H1 (cell line): ENCODE data around the gene CACNA1C. TPM values are rescaled to one million over a fixed set of nuclear protein-coding genes. Genes with fewer than 3 reads are reported as not detected.

Experiments
- CTCF ChIA-PET: fragments of 300-600 bp; sonication (Branson Sonifier 250); formaldehyde crosslinking; loops from one replicate; lab custom pipeline; 2021; ENCODE audit not compliant: partially characterized antibody; lab: Charles Lee
- POLR2A ChIA-PET: fragments of 300-600 bp; sonication (Branson Sonifier 250); formaldehyde crosslinking; loops from one replicate; lab custom pipeline; 2021; ENCODE audit warnings: inconsistent platforms; ENCODE audit not compliant: partially characterized antibody; lab: Charles Lee
- DNase-seq, 2 experiments: peaks; one replicate each; pipeline versions ENCODE4 v3.0.0 to v3.0.0-alpha.2; 2010 to 2022; ENCODE audit warnings: low spot score in 2 of 2, low read depth in 1 of 2, mixed read lengths in 1 of 2
- FAIRE-seq: peaks from 2 replicates; lab custom pipeline; 2011; peaks lifted over from hg19 to GRCh38; lab: Jason Lieb, UNC
- H2AFZ ChIP-seq: 2 replicates; pipeline ENCODE4 v1.8.1; 2012; ENCODE audit warnings: low read length, inconsistent platforms
- H2AK5ac ChIP-seq: 2 replicates; pipeline ENCODE4 v1.6.1; 2013; ENCODE audit warnings: low read depth, low read length
- H2BK120ac ChIP-seq: replicated peaks from 2 replicates; pipeline ENCODE3; 2013; ENCODE audit warnings: low read depth, low read length, inconsistent platforms
- H2BK12ac ChIP-seq: 2 replicates; pipeline ENCODE4 v1.6.1; 2013; ENCODE audit warnings: low read depth, low read length
- H2BK15ac ChIP-seq: 2 replicates; pipeline ENCODE4 v1.6.1; 2013; ENCODE audit warnings: low read length
- H2BK20ac ChIP-seq: 2 replicates; pipeline ENCODE4 v1.6.1; 2013; ENCODE audit warnings: low read length
- H2BK5ac ChIP-seq: 2 replicates; pipeline ENCODE4 v1.6.1; 2013; ENCODE audit warnings: low read depth, low read length
- H3K14ac ChIP-seq: 2 replicates; pipeline ENCODE4 v1.6.1; 2013; ENCODE audit warnings: inconsistent platforms; ENCODE audit not compliant: insufficient read length
- H3K18ac ChIP-seq: 2 replicates; pipeline ENCODE4 v1.6.1; 2013; ENCODE audit warnings: low read length; ENCODE audit errors: extremely low read depth
- H3K23ac ChIP-seq: 2 replicates; pipeline ENCODE4 v1.6.1; 2013; ENCODE audit warnings: inconsistent platforms; ENCODE audit not compliant: insufficient read length
- H3K23me2 ChIP-seq: 2 replicates; pipeline ENCODE4 v1.6.1; 2013; ENCODE audit warnings: low read depth, low read length
- H3K27ac ChIP-seq: 2 replicates; pipeline ENCODE4 v1.6.1; 2011; ENCODE audit warnings: low read depth, low read length, inconsistent platforms
- H3K27me3 ChIP-seq, 4 experiments: replicated peaks in 1 of 4; 1 replicate in 1 of 4; 2 replicates in 3 of 4; pipeline versions ENCODE4 v1.6.1 to v1.8.1; 2011 to 2013; ENCODE audit warnings: low read length in 3 of 4, mild to moderate bottlenecking in 3 of 4, inconsistent platforms in 2 of 4, mixed read lengths in 2 of 4, moderate library complexity in 1 of 4; ENCODE audit not compliant: control insufficient read depth in 3 of 4, insufficient read depth in 3 of 4; ENCODE audit errors: extremely low read depth in 1 of 4
- H3K36me3 ChIP-seq, 4 experiments: 2 replicates each; pipeline versions ENCODE4 v1.6.1 to v1.8.1; 2011 to 2013; ENCODE audit warnings: mild to moderate bottlenecking in 4 of 4, low read length in 3 of 4, moderate library complexity in 2 of 4, control low read depth in 1 of 4, inconsistent platforms in 1 of 4; ENCODE audit not compliant: insufficient read depth in 4 of 4, control insufficient read depth in 2 of 4
- H3K4ac ChIP-seq: replicated peaks from 2 replicates; pipeline ENCODE3; 2013; ENCODE audit warnings: low read length, low read depth, mixed read lengths, inconsistent platforms; ENCODE audit not compliant: insufficient read length
- H3K4me1 ChIP-seq, 4 experiments: replicated peaks in 1 of 4; 1 replicate in 1 of 4; 2 replicates in 3 of 4; pipeline versions ENCODE4 v1.6.1 to v1.8.1; 2011 to 2013; ENCODE audit warnings: low read length in 3 of 4, inconsistent platforms in 2 of 4, mixed read lengths in 1 of 4; ENCODE audit not compliant: insufficient read depth in 4 of 4, control insufficient read depth in 3 of 4
- H3K4me2 ChIP-seq, 2 experiments: 2 replicates each; pipeline versions ENCODE4 v1.6.1 to v1.8.1; 2011 to 2013; ENCODE audit warnings: low read depth in 2 of 2, low read length in 2 of 2, control low read depth in 1 of 2, inconsistent platforms in 1 of 2, mild to moderate bottlenecking in 1 of 2; ENCODE audit not compliant: insufficient read depth in 1 of 2
- H3K4me3 ChIP-seq, 4 experiments: fragments of 200-600, 300-600 bp in 1 of 4; sonication (generic), shearing (Covaris generic), sonication (Bioruptor Twin) in 1 of 4; 2 replicates each; pipeline versions ENCODE4 v1.5.1 to v1.8.1; 2011 to 2016; ENCODE audit warnings: low read length in 4 of 4, low read depth in 3 of 4, control low read depth in 2 of 4, inconsistent platforms in 2 of 4, mild to moderate bottlenecking in 2 of 4, mixed read lengths in 1 of 4, moderate library complexity in 1 of 4; ENCODE audit not compliant: insufficient read depth in 2 of 4; ENCODE audit errors: extremely low read depth in 1 of 4
- H3K56ac ChIP-seq: replicated peaks from 2 replicates; pipeline ENCODE3; 2013; ENCODE audit warnings: low read depth, mild to moderate bottlenecking, mixed read lengths, low read length, inconsistent platforms; ENCODE audit not compliant: insufficient read length
- H3K79me1 ChIP-seq: 2 replicates; pipeline ENCODE4 v1.6.1; 2013; ENCODE audit warnings: low read depth, low read length, control low read depth
- H3K79me2 ChIP-seq, 2 experiments: 2 replicates each; pipeline versions ENCODE4 v1.6.1 to v1.8.1; 2012 to 2013; ENCODE audit warnings: low read length in 2 of 2, mild to moderate bottlenecking in 2 of 2, inconsistent platforms in 1 of 2; ENCODE audit not compliant: insufficient read depth in 2 of 2, control insufficient read depth in 1 of 2
- H3K9ac ChIP-seq, 4 experiments: replicated peaks in 1 of 4; 1 replicate in 1 of 4; 2 replicates in 3 of 4; pipeline versions ENCODE4 v1.6.1 to v1.8.1; 2011 to 2013; ENCODE audit warnings: low read depth in 3 of 4, low read length in 3 of 4, control low read depth in 2 of 4, mild to moderate bottlenecking in 2 of 4, moderate library complexity in 2 of 4, inconsistent platforms in 1 of 4; ENCODE audit errors: extremely low read depth in 1 of 4
- H3K9me3 ChIP-seq, 2 experiments: 2 replicates each; pipeline versions ENCODE4 v1.6.1 to v1.8.1; 2012 to 2013; ENCODE audit warnings: mild to moderate bottlenecking in 2 of 2, moderate library complexity in 2 of 2, control low read depth in 1 of 2, inconsistent platforms in 1 of 2, low read depth in 1 of 2, low read length in 1 of 2, mixed read lengths in 1 of 2; ENCODE audit not compliant: insufficient read depth in 2 of 2
- H4K20me1 ChIP-seq, 2 experiments: replicated peaks in 1 of 2; 2 replicates each; pipeline versions ENCODE3 to v1.8.1; 2011 to 2013; ENCODE audit warnings: inconsistent platforms in 2 of 2, low read length in 2 of 2, mild to moderate bottlenecking in 1 of 2; ENCODE audit not compliant: insufficient read depth in 2 of 2, control insufficient read depth in 1 of 2
- H4K5ac ChIP-seq: 2 replicates; pipeline ENCODE4 v1.6.1; 2013; ENCODE audit warnings: low read length, low read depth, mixed read lengths, inconsistent platforms; ENCODE audit not compliant: insufficient read length
- H4K8ac ChIP-seq: 2 replicates; pipeline ENCODE4 v1.8.0; 2013; ENCODE audit warnings: mild to moderate bottlenecking, moderate library complexity, low read length, inconsistent platforms; ENCODE audit not compliant: insufficient read depth; ENCODE audit errors: extremely low read depth
- H4K91ac ChIP-seq: replicated peaks from 2 replicates; pipeline ENCODE3; 2013; ENCODE audit warnings: low read length, mixed read lengths, inconsistent platforms; ENCODE audit not compliant: insufficient read length
- CBX5 ChIP-seq: fragments of 300-800, 300-1000 bp; sonication (generic); IDR thresholded peaks from 2 replicates; pipeline ENCODE4 v1.7.1; 2016; ENCODE audit warnings: antibody characterized with exemption, low read length, low read depth
- CBX8 ChIP-seq: fragments of 300-800, 300-1000 bp; sonication (generic); IDR thresholded peaks from 2 replicates; pipeline ENCODE4 v1.7.1; 2016; ENCODE audit warnings: low read depth, low read length, borderline replicate concordance
- CTBP2 ChIP-seq: IDR thresholded peaks from 2 replicates; pipeline ENCODE4 v1.7.0; 2011; ENCODE audit warnings: borderline replicate concordance, mild to moderate bottlenecking, moderate library complexity, mixed read lengths, low read length; ENCODE audit not compliant: insufficient read depth, insufficient read length
- FOSL1 ChIP-seq: IDR thresholded peaks from 2 replicates; pipeline ENCODE4 v1.6.1; 2011; ENCODE audit warnings: mild to moderate bottlenecking, low read depth, low read length, moderate library complexity; ENCODE audit not compliant: insufficient read depth
- JUND ChIP-seq: IDR thresholded peaks from 2 replicates; pipeline ENCODE4 v1.6.1; 2011; ENCODE audit warnings: mild to moderate bottlenecking, improper control_type of control experiment, low read length
- KDM1A ChIP-seq: fragments of 200-600, 300-600 bp; sonication (generic); IDR thresholded peaks from 2 replicates; pipeline ENCODE4 v1.7.1; 2016; ENCODE audit warnings: mild to moderate bottlenecking, low read length, borderline replicate concordance
- NANOG ChIP-seq: IDR thresholded peaks from 2 replicates; pipeline ENCODE4 v1.6.1; 2011; ENCODE audit warnings: low read length, low read depth, mild to moderate bottlenecking, inconsistent platforms; ENCODE audit not compliant: insufficient read depth, poor library complexity, severe bottlenecking
- RBBP5 ChIP-seq: IDR thresholded peaks from 2 replicates; pipeline ENCODE4 v1.7.1; 2012; ENCODE audit warnings: low read depth, mild to moderate bottlenecking, inconsistent platforms, low read length, moderate library complexity, borderline replicate concordance
- SIN3A ChIP-seq, 2 experiments: IDR thresholded peaks in 1 of 2; conservative IDR thresholded peaks in 1 of 2; 2 replicates each; pipeline ENCODE4 v1.6.1; 2011 to 2012; ENCODE audit warnings: low read length in 2 of 2, improper control_type of control experiment in 1 of 2, low read depth in 1 of 2, mild to moderate bottlenecking in 1 of 2
- SIX5 ChIP-seq: IDR thresholded peaks from 2 replicates; pipeline ENCODE4 v1.6.1; 2011; ENCODE audit warnings: mild to moderate bottlenecking, low read depth, low read length
- SP1 ChIP-seq: IDR thresholded peaks from 2 replicates; pipeline ENCODE4 v1.6.1; 2011; ENCODE audit warnings: low read depth, low read length
- SUZ12 ChIP-seq: fragments of 200-600 bp; sonication (generic); IDR thresholded peaks from 2 replicates; pipeline ENCODE4 v1.6.1; 2012; ENCODE audit warnings: mild to moderate bottlenecking, inconsistent platforms, low read length, moderate library complexity, mixed read lengths
- WGBS, 2 experiments: shearing (Covaris generic) in 1 of 2; methylation state at CpG; one replicate each; pipeline versions ENCODE4 v1.1.6 to v1.1.7; 2013 to 2015; ENCODE audit warnings: low lambda C conversion rate in 2 of 2, mixed read lengths in 2 of 2, inconsistent platforms in 1 of 2, low coverage in 1 of 2, missing lambda C conversion rate in 1 of 2; ENCODE audit not compliant: insufficient replicate concordance in 2 of 2, insufficient coverage in 1 of 2, insufficient read length in 1 of 2; ENCODE audit errors: extremely low coverage in 1 of 2, missing lambda C conversion rate in 1 of 2; 5-methylcytosine and 5-hydroxymethylcytosine counted together
- polyA plus RNA-seq, 7 experiments: library from polyadenylated mRNA; depleted of rRNA in 3 of 7; stranded (reverse) in 5 of 7; unstranded in 2 of 7; fragments of >200 nt in 5 of 7; fragments of 200-250 nt in 2 of 7; gene quantifications; 1 replicate in 5 of 7; 2 replicates in 1 of 7; 4 replicates in 1 of 7; pipeline versions ENCODE4 v1.2.1 to v1.2.3, GENCODE V29; 2011 to 2013; ENCODE audit warnings: missing spikeins in 2 of 7, mixed read lengths in 2 of 7
- total RNA-seq: library from RNA; stranded (reverse); fragmentation: NEBNext Ultra II Directional; extraction: Animal tissue kit (Norgen Biotek cat#: 25700); gene quantifications from 2 replicates; pipeline ENCODE4 v1.2.1, GENCODE V29; 2021
- TF ChIP-seq, protein P1 (sequence below): IDR thresholded peaks from 2 replicates; pipeline ENCODE4 v1.6.1; 2012; ENCODE audit warnings: inconsistent platforms

The CACNA1C gene
- total and polyA plus RNA-seq, 2 of the 8 experiments (the other 6 are each of a cell fraction or from before 2014, with no cell fraction given) = 1.3 TPM

DNA sequence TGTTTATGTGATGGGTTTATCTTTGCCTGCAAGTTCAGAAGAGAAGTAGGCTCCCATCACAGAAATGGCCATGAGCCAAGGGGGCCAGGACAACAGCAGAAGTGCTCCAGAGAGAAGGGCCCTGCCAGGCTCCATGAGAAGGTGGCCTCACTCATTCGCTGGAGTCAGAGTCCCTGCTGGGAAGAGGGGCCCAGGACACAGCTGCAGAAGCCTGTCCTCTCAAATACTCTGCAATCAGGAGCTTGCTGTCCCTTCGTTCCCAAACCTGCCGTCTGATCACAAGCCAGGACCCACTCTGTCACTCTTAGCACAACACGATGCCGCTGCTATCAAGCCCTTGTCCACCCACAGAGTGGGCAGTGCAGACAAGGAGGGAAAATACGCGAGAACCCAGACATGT lies 435.8 kb downstream of the CACNA1C start:
- no peaks in the 10 kb centered on the region; a peak in 1 of 7 replicates for H3K27me3 ChIP-seq
- H4K20me1 ChIP-seq = no peaks in the 10 kb centered on the region
- H3K23ac ChIP-seq = no peak overlapping the region
- no peak overlapping the region for H3K4ac ChIP-seq
- no peak overlapping the region for H2AK5ac ChIP-seq
- H2BK20ac ChIP-seq = no peak overlapping the region
- no peaks in the 10 kb centered on the region for H3K23me2 ChIP-seq
- H3K4me2 ChIP-seq = no peak overlapping the region
- H2BK12ac ChIP-seq = no peak overlapping the region
- H3K14ac ChIP-seq = no peak overlapping the region
- no peak overlapping the region for H3K27ac ChIP-seq
- no peaks in the 10 kb centered on the region for H3K79me2 ChIP-seq
- POLR2A ChIA-PET = no interaction called here
- H3K9ac ChIP-seq = no peak overlapping the region
- H3K18ac ChIP-seq = no peak overlapping the region
- no peak overlapping the region for H2BK15ac ChIP-seq
- H3K56ac ChIP-seq = no peak overlapping the region
- no peak for DNase-seq
- H3K79me1 ChIP-seq = no peaks in the 10 kb centered on the region
- no peaks in the 10 kb centered on the region for H3K36me3 ChIP-seq
- H2BK120ac ChIP-seq = no peak overlapping the region
- CTCF ChIA-PET = no interaction called here
- H3K4me3 ChIP-seq = no peak overlapping the region
- H4K5ac ChIP-seq = no peak overlapping the region
- FAIRE-seq = no peak
- no peak overlapping the region for H2AFZ ChIP-seq
- no peak overlapping the region for H2BK5ac ChIP-seq
- no peaks in the 10 kb centered on the region; a peak in 1 of 7 replicates for H3K4me1 ChIP-seq
- H4K91ac ChIP-seq = no peak overlapping the region
- no peaks in the 10 kb centered on the region for H3K9me3 ChIP-seq
- H4K8ac ChIP-seq = no peak overlapping the region
- 94% methylated on average over 7 of the region's 7 CpGs; no CpG with 5 or more reads in 1 of the 2 experiments for WGBS, 2 experiments
- TF ChIP-seq, protein P1, sequence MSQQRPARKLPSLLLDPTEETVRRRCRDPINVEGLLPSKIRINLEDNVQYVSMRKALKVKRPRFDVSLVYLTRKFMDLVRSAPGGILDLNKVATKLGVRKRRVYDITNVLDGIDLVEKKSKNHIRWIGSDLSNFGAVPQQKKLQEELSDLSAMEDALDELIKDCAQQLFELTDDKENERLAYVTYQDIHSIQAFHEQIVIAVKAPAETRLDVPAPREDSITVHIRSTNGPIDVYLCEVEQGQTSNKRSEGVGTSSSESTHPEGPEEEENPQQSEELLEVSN = no peak
- TF ChIP-seq CTBP2 = no peak
- no peak for TF ChIP-seq SIN3A (conservative IDR thresholded peaks at IDR 0.05 in 1 of 2, IDR thresholded peaks at IDR 0.05 in 1 of 2; ENCODE audit: low read depth in 1 of 2, low read length in 2 of 2)
- no peak for TF ChIP-seq CBX5
- TF ChIP-seq JUND = no peak
- TF ChIP-seq NANOG = no peak
- no peak for TF ChIP-seq CBX8
- TF ChIP-seq SUZ12 = no peak
- no peak for TF ChIP-seq SP1
- no peak for TF ChIP-seq KDM1A
- no peak for TF ChIP-seq RBBP5
- no peak for TF ChIP-seq FOSL1
- no peak for TF ChIP-seq SIX5
